NCI-H446 treated with DMSO at 0.1 percent for 48 hours (cell line): ENCODE results near the gene MND1.

Experiments
- DNase-seq: peaks from one replicate; lab custom pipeline; 2025; lab: John Stamatoyannopoulos, UW

Gene MND1

DNA sequence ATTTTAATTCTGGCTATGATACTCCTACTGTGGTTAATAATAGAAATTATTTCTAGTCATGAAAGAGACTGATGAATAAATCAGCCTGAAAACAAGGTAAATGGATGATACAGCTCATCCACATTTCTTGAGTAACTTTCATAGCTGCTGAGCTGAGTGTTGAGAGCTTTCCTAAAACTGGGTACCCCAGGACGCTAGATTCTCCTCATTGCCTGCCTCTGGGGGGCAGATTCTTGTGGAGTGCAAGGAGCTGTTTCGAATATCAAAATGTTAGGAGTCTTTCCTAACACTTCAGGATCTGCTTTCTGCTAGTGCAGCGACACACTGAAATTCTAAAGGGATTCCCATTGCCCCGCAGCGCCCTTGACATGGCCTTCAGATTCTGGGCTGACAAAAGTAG is 2.1 kb downstream of the MND1 start:
- DNase-seq = no peak

- DNase-seq = no peak
These were observed 2.6 kb downstream of the MND1 start for GRCh38 chr4:153347117-153347516.

GRCh38 chr4:153348006-153348405 is 3.5 kb downstream of the MND1 start:
- DNase-seq = no peak

GRCh38 chr4:153349206-153349805 is 4.8 kb downstream of the MND1 start:
- no peak for DNase-seq

DNA sequence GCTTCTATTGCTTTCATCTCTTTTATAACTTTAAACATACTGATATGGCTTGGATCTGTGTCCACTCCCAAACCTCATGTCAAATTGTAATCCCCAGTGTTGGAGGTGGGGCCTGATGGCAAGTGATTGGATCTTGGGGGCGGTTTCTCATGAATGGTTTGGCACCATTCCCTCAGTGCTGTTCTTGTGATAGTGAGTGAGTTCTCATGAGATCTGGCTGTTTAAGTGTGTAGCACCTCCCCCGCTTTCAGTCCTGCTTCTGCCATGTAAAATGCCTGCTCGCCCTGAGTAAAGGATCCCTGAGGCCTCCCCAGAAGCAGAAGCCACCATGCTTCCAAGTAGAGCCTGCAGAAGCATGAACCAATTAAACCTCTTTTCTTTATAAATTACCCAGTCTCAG is 17.7 kb downstream of the MND1 start:
- no peak for DNase-seq

DNA sequence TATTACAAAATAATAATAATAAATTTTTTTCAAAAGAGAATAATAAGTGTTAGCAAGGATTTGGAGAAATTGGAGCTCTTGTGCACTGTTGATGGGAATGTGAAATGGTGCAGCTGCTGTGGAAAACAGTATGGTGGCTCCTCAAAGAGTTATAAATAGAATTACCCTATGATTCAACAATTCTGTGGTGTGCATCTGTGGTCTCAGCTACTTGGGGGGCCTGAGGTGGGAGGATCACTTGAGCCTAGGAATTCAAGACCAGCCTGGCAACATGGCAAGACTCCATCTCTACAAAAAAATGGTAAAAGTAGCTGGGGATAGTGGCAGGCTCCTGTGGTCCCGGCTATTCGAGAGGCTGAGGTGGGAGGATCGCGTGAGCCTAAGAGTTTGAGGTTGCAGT is 19.6 kb downstream of the MND1 start:
- no peak for DNase-seq

- DNase-seq = no peak
These were observed 20.5 kb downstream of the MND1 start for GRCh38 chr4:153365003-153365402.

GRCh38 chr4:153366486-153366885 is 22.0 kb downstream of the MND1 start:
- DNase-seq = no peak

DNA sequence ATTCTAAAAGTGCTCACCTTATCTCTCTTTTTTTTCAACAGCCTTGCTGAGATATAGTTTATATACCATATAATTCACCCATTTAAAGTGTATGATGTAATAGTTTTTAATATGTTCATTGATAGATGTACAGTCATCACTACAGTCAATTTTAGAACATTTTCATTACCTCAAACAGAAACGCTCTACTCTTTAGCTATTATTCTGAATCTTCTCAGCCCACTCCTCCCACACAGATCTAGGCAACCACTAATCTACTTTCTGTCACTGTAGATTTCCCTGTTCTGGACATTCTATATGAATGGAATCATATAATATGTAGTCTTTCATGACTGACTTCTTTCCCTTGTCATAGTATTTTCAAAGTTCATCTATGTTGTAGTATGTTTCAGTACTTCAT is 22.6 kb downstream of the MND1 start:
- DNase-seq = no peak

GRCh38 chr4:153369021-153369420 is 24.5 kb downstream of the MND1 start:
- no peak for DNase-seq

- DNase-seq = no peak
These were observed 27.3 kb downstream of the MND1 start for GRCh38 chr4:153371701-153372234.

DNA sequence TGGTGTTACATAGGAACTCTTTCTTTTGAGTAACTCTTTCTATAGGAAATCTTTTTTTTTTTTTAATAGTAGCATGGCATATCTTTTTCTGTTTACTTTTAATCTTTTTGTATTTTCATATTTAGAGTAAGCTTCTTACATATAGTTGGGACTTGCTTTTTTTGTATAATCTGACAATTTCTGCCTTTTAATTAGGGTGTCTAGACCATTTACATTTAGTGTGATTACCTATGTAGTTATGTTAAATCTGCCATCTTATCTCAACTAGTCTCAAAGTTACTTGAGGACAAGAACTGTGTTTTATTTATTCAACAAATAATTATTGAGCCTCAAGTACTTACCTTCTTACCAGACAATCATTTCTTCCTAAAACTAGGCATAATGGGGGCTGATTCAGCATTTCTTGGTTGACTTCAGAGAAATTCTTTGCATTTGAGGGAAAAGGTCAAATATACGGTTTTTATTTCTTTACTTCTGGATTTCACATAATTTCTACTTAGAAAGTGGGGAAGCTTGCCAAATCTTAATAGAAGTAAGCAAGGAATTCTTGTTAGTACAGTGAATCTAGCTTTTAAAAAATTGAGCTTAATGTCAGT is 28.6 kb downstream of the MND1 start:
- no peak for DNase-seq

DNA sequence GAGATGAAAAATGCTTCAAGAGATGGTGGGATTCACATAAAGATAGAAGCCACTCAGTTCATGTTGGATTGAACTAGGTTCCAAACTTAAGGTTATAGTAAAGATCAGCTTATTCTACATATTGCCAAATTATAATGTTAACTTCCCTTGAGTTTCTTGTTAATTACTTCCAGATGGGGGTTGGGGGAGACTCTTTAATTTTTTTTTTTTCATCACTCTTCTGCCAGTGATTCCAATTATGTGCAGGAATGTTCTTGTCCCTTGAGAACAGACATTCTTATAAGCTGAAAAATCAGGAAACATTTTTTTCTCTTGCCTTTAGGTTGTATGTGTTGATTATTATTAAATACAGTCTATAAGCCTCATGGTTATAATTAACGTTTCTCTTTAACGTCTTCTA is 30.0 kb downstream of the MND1 start:
- no peak for DNase-seq

GRCh38 chr4:153375303-153375702 is 30.8 kb downstream of the MND1 start:
- no peak for DNase-seq

DNA sequence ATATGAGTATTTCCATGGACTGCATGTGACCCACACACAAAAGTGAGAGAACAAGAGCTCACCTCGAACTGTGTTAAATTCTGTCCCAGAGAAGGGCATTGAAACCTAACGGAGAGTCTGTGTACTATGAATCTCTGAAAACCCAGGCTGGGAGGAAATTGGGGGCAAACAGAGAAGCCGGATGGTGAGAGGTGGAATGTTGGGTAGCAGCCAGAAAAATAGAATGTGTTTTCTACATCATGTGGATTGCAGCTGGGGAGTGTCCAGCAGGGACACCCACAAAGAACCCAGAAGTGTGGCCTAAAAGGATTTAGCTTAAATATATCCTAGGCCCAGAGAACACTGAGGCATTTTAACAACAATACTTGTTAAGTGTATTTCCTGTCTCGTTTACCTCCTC is 38.6 kb downstream of the MND1 start:
- DNase-seq = no peak

- no peak for DNase-seq
These were observed 39.7 kb downstream of the MND1 start for GRCh38 chr4:153384160-153384559.

GRCh38 chr4:153385784-153386183 is 41.3 kb downstream of the MND1 start:
- no peak for DNase-seq

DNA sequence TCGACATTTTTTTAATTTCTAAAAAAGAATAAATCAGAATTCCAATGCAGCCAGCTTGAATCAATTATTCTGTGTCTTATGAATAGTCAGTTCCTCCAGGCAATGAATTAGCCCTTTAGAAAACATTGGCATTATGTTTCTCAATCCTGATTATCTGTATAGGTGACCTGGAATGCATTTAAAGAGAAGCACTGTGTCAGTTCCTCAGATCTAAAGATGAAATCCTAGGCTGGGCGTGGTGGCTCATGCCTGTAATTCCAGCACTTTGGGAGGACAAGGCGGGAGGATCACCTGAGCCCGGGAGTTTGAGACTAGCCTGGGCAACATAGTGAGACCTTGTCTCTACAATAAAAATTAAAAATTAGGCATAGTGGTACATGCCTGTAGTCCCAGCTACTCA is 43.5 kb downstream of the MND1 start:
- DNase-seq = no peak

GRCh38 chr4:153393397-153393796 is 48.9 kb downstream of the MND1 start:
- DNase-seq = peak; percentile 35

GRCh38 chr4:153394945-153395344 is 50.5 kb downstream of the MND1 start:
- no peak for DNase-seq

GRCh38 chr4:153398713-153399112 is 54.2 kb downstream of the MND1 start:
- no peak for DNase-seq

GRCh38 chr4:153399358-153399757 is 54.9 kb downstream of the MND1 start:
- DNase-seq = no peak

DNA sequence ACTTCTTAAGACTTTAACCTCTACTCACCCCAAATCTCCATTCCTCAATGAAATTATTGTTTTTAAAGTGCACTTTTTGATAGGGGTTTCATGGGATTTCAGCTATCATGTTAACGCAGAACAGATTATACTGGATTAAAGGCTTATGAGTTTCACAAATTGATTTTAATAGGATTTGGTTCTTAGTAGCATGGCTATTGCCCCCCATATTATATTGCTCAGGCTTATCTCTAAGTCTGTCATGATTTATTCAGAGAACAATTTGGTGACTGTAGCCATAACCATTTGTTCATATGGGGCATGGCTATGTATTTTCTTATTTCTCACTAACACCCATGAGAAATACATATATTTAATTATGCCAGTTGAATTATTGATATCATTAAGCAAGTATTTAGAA is 57.0 kb downstream of the MND1 start:
- no peak for DNase-seq

DNA sequence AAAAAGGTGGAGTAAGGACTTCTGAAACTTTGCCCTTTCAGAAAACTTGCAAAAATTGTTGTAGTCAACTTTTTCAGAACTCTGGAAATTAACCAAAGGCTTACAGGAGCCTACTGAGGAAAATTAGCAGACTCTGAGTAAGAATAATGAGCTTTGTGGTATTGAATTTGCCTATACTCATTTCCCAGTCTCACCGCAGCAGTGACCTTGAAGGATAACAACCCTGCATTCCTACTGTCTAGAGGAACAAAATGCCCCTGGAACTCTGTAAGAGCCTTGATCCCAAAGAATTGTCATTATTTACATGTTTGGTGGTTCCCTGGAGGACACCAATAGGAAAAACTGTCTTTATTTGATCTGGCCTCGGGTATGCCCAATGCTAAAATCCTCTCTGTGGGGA is 57.9 kb downstream of the MND1 start:
- DNase-seq = no peak
